ENCODE data around the gene GNS.
"Not testable (repeated sequence)": the region's sequence is repeated elsewhere in the genome, so short reads cannot be mapped to it uniquely, and the experiment has no call there.

The GNS gene

GRCh38 chr12:64780132-64780530 is 20.9 kb upstream of the GNS start:
- Histone ChIP-seq H3K4me1 (ENCODE audit: control extremely low read depth in 1 of 4, control insufficient read depth in 4 of 4, insufficient read depth in 4 of 4, low read length in 3 of 4) (peaks cover 6 to 29% (median 26%) of the 10 kb centered on the region in 4 experiments), H3K36me3 (ENCODE audit: control insufficient read depth in 4 of 4, insufficient read depth in 4 of 4, low read length in 3 of 4) (no peaks in the 10 kb centered on the region), H3K27ac (ENCODE audit: insufficient read depth in 1 of 2, low read depth in 1 of 2, low read length in 2 of 2, poor library complexity in 1 of 2, severe bottlenecking in 2 of 2) (no peak overlapping the region), H3K4me3 (ENCODE audit: control insufficient read depth in 1 of 7, extremely low read depth in 1 of 7, insufficient read depth in 4 of 7, low read depth in 2 of 7, low read length in 6 of 7) (peak overlapping the region; percentile 41 to 72 (median 57)), H3K9me3 (ENCODE audit: control extremely low read depth in 1 of 5, control insufficient read depth in 4 of 5, insufficient read depth in 2 of 5, low read depth in 1 of 5, low read length in 4 of 5) (peaks cover 0 to 21% (median 4%) of the 10 kb centered on the region in 5 experiments), H3K27me3 (replicated peaks in 2 of 5; ENCODE audit: control insufficient read depth in 4 of 5, insufficient read depth in 5 of 5, low read length in 4 of 5) (peaks cover 15 to 47% (median 21%) of the 10 kb centered on the region in 5 experiments)
- ChIA-PET CTCF (interaction anchor here (1.2 to 4.4 kb wide), 2 partner anchors 16 to 22 kb away, joined by 3 to 23 read pairs; no protein-coding TSS in a partner anchor), POLR2A (no interaction called here)
- 24% methylated on average over 12 of the region's 15 CpGs for WGBS (ENCODE audit: insufficient coverage)
- peak in 1 of 3 donors; percentile 18 for DNase-seq

DNA sequence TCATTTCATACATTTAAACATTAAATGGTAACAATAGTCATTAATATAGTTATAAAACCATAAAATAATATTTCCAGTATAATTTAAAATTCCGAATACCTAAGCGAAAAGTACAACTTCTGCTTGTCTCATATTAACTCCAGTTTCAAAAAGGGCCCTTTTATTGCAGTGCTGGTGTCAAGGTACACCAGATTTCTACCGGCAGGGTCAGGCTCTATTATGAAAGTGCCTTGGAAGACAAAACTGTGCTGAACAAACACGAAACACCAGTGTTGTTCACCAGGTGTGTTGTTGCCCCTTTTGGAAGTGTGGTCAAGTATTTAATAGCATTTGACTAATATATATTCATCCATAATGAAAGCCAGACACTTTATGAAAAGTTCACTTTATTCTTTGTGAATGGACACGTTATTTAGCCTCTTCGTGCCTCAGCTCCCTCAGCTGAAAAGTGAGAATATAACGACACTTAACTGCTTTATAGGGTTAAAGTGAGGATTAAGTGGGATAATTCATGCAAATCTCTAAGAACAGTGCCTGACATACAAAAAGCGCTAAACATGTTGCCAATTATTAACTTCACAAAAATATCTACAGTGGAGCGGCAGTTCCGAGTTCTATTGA is 20.3 kb upstream of the GNS start:
- no peaks in the 10 kb centered on the region for H3K36me3 ChIP-seq (ENCODE audit: control insufficient read depth in 4 of 4, insufficient read depth in 4 of 4, low read length in 3 of 4)
- H3K4me1 ChIP-seq (ENCODE audit: control extremely low read depth in 1 of 4, control insufficient read depth in 4 of 4, insufficient read depth in 4 of 4, low read length in 3 of 4), result peaks cover 6 to 29% (median 26%) of the 10 kb centered on the region in 4 experiments
- 100% methylated on average over 3 of the region's 10 CpGs for WGBS (ENCODE audit: insufficient coverage)
- no peak overlapping the region for H3K4me3 ChIP-seq (ENCODE audit: control insufficient read depth in 1 of 7, extremely low read depth in 1 of 7, insufficient read depth in 4 of 7, low read depth in 2 of 7, low read length in 6 of 7)
- POLR2A ChIA-PET, result no interaction called here
- no peak overlapping the region for H3K27ac ChIP-seq (ENCODE audit: insufficient read depth in 1 of 2, low read depth in 1 of 2, low read length in 2 of 2, poor library complexity in 1 of 2, severe bottlenecking in 2 of 2)
- H3K27me3 ChIP-seq (replicated peaks in 2 of 5; ENCODE audit: control insufficient read depth in 4 of 5, insufficient read depth in 5 of 5, low read length in 4 of 5), result peaks cover 15 to 47% (median 21%) of the 10 kb centered on the region in 5 experiments
- DNase-seq, result no peak
- peaks cover 0 to 22% (median 4%) of the 10 kb centered on the region in 5 experiments for H3K9me3 ChIP-seq (ENCODE audit: control extremely low read depth in 1 of 5, control insufficient read depth in 4 of 5, insufficient read depth in 2 of 5, low read depth in 1 of 5, low read length in 4 of 5)
- CTCF ChIA-PET, result interaction anchor here (1.0 to 4.4 kb wide), 3 partner anchors 9 to 22 kb away, joined by 3 to 23 read pairs (median 3); no protein-coding TSS in a partner anchor

DNA sequence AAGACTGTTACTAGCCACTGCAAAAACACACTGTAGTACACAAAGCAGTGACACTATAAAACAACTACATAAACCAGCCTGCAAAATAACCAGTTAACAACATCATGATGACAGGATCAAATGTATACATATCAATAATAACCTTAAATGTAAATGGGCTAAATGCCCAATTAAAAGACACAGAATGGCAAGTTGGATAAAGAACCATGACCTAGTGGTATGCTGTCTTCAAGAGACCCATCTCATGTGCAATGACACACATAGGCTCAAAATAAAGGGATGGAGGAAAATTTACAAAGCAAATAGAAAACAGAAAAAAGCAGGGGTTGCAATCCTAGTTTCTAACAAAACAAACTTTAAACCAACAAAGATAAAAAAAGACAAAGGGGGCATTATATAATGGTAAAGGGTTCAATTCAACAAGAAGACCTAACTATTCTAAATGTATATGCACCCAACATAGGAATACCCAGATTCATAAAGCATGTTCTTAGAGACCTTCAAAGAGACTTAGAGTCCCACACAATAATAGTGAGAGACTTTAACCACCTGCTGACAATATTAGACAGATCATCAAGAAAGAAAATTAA is 16.0 kb upstream of the GNS start:
- peak in 2 of 3 donors; percentile 29 to 30 for DNase-seq
- H3K4me1 ChIP-seq (ENCODE audit: control extremely low read depth in 1 of 4, control insufficient read depth in 4 of 4, insufficient read depth in 4 of 4, low read length in 3 of 4); POLR2A ChIA-PET; CTCF ChIA-PET; H3K36me3 ChIP-seq (ENCODE audit: control insufficient read depth in 4 of 4, insufficient read depth in 4 of 4, low read length in 3 of 4); H3K4me3 ChIP-seq (ENCODE audit: control insufficient read depth in 1 of 7, extremely low read depth in 1 of 7, insufficient read depth in 4 of 7, low read depth in 2 of 7, low read length in 6 of 7); H3K27ac ChIP-seq (ENCODE audit: insufficient read depth in 1 of 2, low read depth in 1 of 2, low read length in 2 of 2, poor library complexity in 1 of 2, severe bottlenecking in 2 of 2): not testable (repeated sequence)
- Histone ChIP-seq H3K9me3 (ENCODE audit: control extremely low read depth in 1 of 5, control insufficient read depth in 4 of 5, insufficient read depth in 2 of 5, low read depth in 1 of 5, low read length in 4 of 5) (peaks cover 2 to 35% (median 7%) of the 10 kb centered on the region in 5 experiments), H3K27me3 (replicated peaks in 2 of 5; ENCODE audit: control insufficient read depth in 4 of 5, insufficient read depth in 5 of 5, low read length in 4 of 5) (peaks cover 7 to 25% (median 13%) of the 10 kb centered on the region in 5 experiments)

DNA sequence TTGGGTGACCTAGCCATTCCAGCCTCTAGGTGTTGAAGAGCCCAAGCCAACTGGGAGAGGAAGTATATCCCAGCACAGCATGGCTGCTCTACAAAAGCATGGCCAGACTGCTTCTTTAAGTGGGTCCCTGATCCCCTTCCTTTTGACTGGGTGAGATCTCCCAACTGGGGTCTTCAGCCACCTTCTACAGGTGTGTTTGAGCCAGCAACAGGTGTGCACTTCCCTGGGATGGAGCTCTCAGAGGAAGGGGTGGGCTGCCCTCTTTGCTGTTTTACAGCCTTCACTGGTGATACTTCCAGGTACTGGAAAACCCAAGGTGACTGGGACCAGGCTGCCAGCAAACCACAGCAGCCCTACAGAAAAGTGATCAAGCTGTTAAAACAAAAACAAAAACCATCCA is 14.2 kb upstream of the GNS start:
- H3K27ac ChIP-seq (ENCODE audit: insufficient read depth in 1 of 2, low read depth in 1 of 2, low read length in 2 of 2, poor library complexity in 1 of 2, severe bottlenecking in 2 of 2), result no peak overlapping the region
- H3K9me3 ChIP-seq (ENCODE audit: control extremely low read depth in 1 of 5, control insufficient read depth in 4 of 5, insufficient read depth in 2 of 5, low read depth in 1 of 5, low read length in 4 of 5), result peaks cover 2 to 33% (median 7%) of the 10 kb centered on the region in 5 experiments
- peaks cover 0 to 7% (median 3%) of the 10 kb centered on the region in 5 experiments for H3K27me3 ChIP-seq (replicated peaks in 2 of 5; ENCODE audit: control insufficient read depth in 4 of 5, insufficient read depth in 5 of 5, low read length in 4 of 5)
- no peak overlapping the region for H3K4me3 ChIP-seq (ENCODE audit: control insufficient read depth in 1 of 7, extremely low read depth in 1 of 7, insufficient read depth in 4 of 7, low read depth in 2 of 7, low read length in 6 of 7)
- ChIA-PET CTCF (interaction anchor here (1.0 kb wide), 1 partner anchor 10 kb away, joined by 3 read pairs; no protein-coding TSS in a partner anchor), POLR2A (no interaction called here)
- no peaks in the 10 kb centered on the region for H3K4me1 ChIP-seq (ENCODE audit: control extremely low read depth in 1 of 4, control insufficient read depth in 4 of 4, insufficient read depth in 4 of 4, low read length in 3 of 4)
- H3K36me3 ChIP-seq (ENCODE audit: control insufficient read depth in 4 of 4, insufficient read depth in 4 of 4, low read length in 3 of 4), result no peaks in the 10 kb centered on the region
- no peak for DNase-seq

- H3K4me3 ChIP-seq (ENCODE audit: control insufficient read depth in 1 of 7, extremely low read depth in 1 of 7, insufficient read depth in 4 of 7, low read depth in 2 of 7, low read length in 6 of 7), result no peak overlapping the region
- H3K9me3 ChIP-seq (ENCODE audit: control extremely low read depth in 1 of 5, control insufficient read depth in 4 of 5, insufficient read depth in 2 of 5, low read depth in 1 of 5, low read length in 4 of 5), result no peaks in the 10 kb centered on the region
- no peaks in the 10 kb centered on the region for H3K27me3 ChIP-seq (replicated peaks in 2 of 5; ENCODE audit: control insufficient read depth in 4 of 5, insufficient read depth in 5 of 5, low read length in 4 of 5)
- POLR2A ChIA-PET, result no interaction called here
- CTCF ChIA-PET, result interaction anchor here (0.8 to 1.3 kb wide), 2 partner anchors 10 to 16 kb away, joined by 3 read pairs; no protein-coding TSS in a partner anchor
- 92% methylated on average over 2 of the region's 3 CpGs for WGBS (ENCODE audit: insufficient coverage)
- no peak for DNase-seq
- no peaks in the 10 kb centered on the region for H3K4me1 ChIP-seq (ENCODE audit: control extremely low read depth in 1 of 4, control insufficient read depth in 4 of 4, insufficient read depth in 4 of 4, low read length in 3 of 4)
- H3K27ac ChIP-seq (ENCODE audit: insufficient read depth in 1 of 2, low read depth in 1 of 2, low read length in 2 of 2, poor library complexity in 1 of 2, severe bottlenecking in 2 of 2), result no peak overlapping the region
- no peaks in the 10 kb centered on the region for H3K36me3 ChIP-seq (ENCODE audit: control insufficient read depth in 4 of 4, insufficient read depth in 4 of 4, low read length in 3 of 4)
These were observed 8.3 kb upstream of the GNS start for GRCh38 chr12:64767495-64767894.

- H3K27ac ChIP-seq (ENCODE audit: insufficient read depth in 1 of 2, low read depth in 1 of 2, low read length in 2 of 2, poor library complexity in 1 of 2, severe bottlenecking in 2 of 2), result no peak overlapping the region
- DNase-seq, result peak in 2 of 3 donors; percentile 71 to 79
- H3K4me1 ChIP-seq (ENCODE audit: control extremely low read depth in 1 of 4, control insufficient read depth in 4 of 4, insufficient read depth in 4 of 4, low read length in 3 of 4), result peaks cover 7 to 18% (median 13%) of the 10 kb centered on the region in 4 experiments
- no peaks in the 10 kb centered on the region for H3K36me3 ChIP-seq (ENCODE audit: control insufficient read depth in 4 of 4, insufficient read depth in 4 of 4, low read length in 3 of 4)
- H3K9me3 ChIP-seq (ENCODE audit: control extremely low read depth in 1 of 5, control insufficient read depth in 4 of 5, insufficient read depth in 2 of 5, low read depth in 1 of 5, low read length in 4 of 5), result no peaks in the 10 kb centered on the region
- H3K27me3 ChIP-seq (replicated peaks in 2 of 5; ENCODE audit: control insufficient read depth in 4 of 5, insufficient read depth in 5 of 5, low read length in 4 of 5), result no peaks in the 10 kb centered on the region
- CTCF ChIA-PET, result interaction anchor here (0.6 to 0.9 kb wide), 2 partner anchors 19 to 24 kb away, joined by 3 read pairs; no protein-coding TSS in a partner anchor
- 68% methylated on average over 3 of the region's 6 CpGs for WGBS (ENCODE audit: insufficient coverage)
- POLR2A ChIA-PET, result no interaction called here
- no peak overlapping the region for H3K4me3 ChIP-seq (ENCODE audit: control insufficient read depth in 1 of 7, extremely low read depth in 1 of 7, insufficient read depth in 4 of 7, low read depth in 2 of 7, low read length in 6 of 7)
These were observed 1.8 kb upstream of the GNS start for GRCh38 chr12:64760808-64761573.
